HepG2 (cell line): ENCODE data around the gene SLC34A2. TPM values are rescaled to one million over a fixed set of nuclear protein-coding genes. Genes with fewer than 3 reads are reported as not detected.

ENCODE experiments used
- ATAC-seq: fragments of 200-7000 bp; cut with Tn5 transposase; 3 replicates; pipeline ENCODE4 v1.9.1; 2020; ENCODE audit warnings: mild to moderate bottlenecking, moderate library complexity
- BruUV-seq: library from RNA; stranded (reverse); fragments of 400-500 nt; replicated peaks from 2 replicates; lab custom pipeline; 2021; lab: Mats Ljungman, UMichigan
- CTCF ChIA-PET: fragments of 300-600 bp; formaldehyde crosslinking; extraction: SDS; loops from one replicate; lab custom pipeline; 2021; ENCODE audit warnings: low total read pairs, inconsistent platforms, low intra/inter-chr PET ratio; lab: Yijun Ruan, JAX
- POLR2A ChIA-PET: fragments of 350-600 bp; sonication (Branson Sonifier 250); formaldehyde crosslinking; loops from one replicate; lab custom pipeline; 2020; ENCODE audit warnings: antibody characterized with exemption, inconsistent platforms; lab: Yijun Ruan, JAX
- DNase-seq: peaks from one replicate; pipeline ENCODE4 v3.0.0-alpha.2; 2015; ENCODE audit warnings: low spot score
- FAIRE-seq: peaks from 3 replicates; lab custom pipeline; 2011; peaks lifted over from hg19 to GRCh38; lab: Jason Lieb, UNC
- H2AFZ ChIP-seq: one replicate; pipeline ENCODE4 v1.6.1; 2011; ENCODE audit warnings: low read length, inconsistent platforms
- H3K27ac ChIP-seq: fragments of 300-600 bp; 3 replicates; pipeline ENCODE4 v1.8.0; 2011; ENCODE audit warnings: mixed run types, mild to moderate bottlenecking, mixed read lengths, low read length, inconsistent platforms; ENCODE audit not compliant: insufficient read depth; ENCODE audit errors: extremely low read length
- H3K27me3 ChIP-seq, 2 experiments: fragments of 200-600 bp in 1 of 2; 2 replicates in 1 of 2; 3 replicates in 1 of 2; pipeline versions ENCODE4 v1.6.0 to v1.8.0; 2011; ENCODE audit warnings: low read length in 2 of 2, mild to moderate bottlenecking in 2 of 2, moderate library complexity in 2 of 2, inconsistent platforms in 1 of 2; ENCODE audit not compliant: insufficient read depth in 2 of 2, control insufficient read depth in 1 of 2
- H3K36me3 ChIP-seq, 2 experiments: fragments of 200-600 bp in 1 of 2; replicated peaks in 1 of 2; 2 replicates in 1 of 2; 3 replicates in 1 of 2; pipeline versions ENCODE4 v1.5.1 to v1.8.0; 2011; ENCODE audit warnings: low read length in 2 of 2, inconsistent platforms in 1 of 2; ENCODE audit not compliant: insufficient read depth in 2 of 2, control insufficient read depth in 1 of 2
- H3K4me1 ChIP-seq: 2 replicates; pipeline ENCODE4 v1.5.1; 2012; ENCODE audit warnings: low read length, inconsistent platforms; ENCODE audit not compliant: insufficient read depth
- H3K4me2 ChIP-seq: 2 replicates; pipeline ENCODE4 v1.6.0; 2011; ENCODE audit warnings: low read depth, low read length, inconsistent platforms
- H3K4me3 ChIP-seq, 3 experiments: fragments of 200-600 bp in 1 of 3; sonication (generic), shearing (Covaris generic) in 1 of 3; replicated peaks in 1 of 3; 2 replicates each; pipeline ENCODE4 v1.5.1; 2011 to 2016; ENCODE audit warnings: low read length in 3 of 3, inconsistent platforms in 2 of 3, low read depth in 2 of 3, mild to moderate bottlenecking in 2 of 3, control low read depth in 1 of 3, mixed read lengths in 1 of 3; ENCODE audit not compliant: insufficient read depth in 1 of 3
- H3K79me2 ChIP-seq: one replicate; pipeline ENCODE4 v1.6.1; 2011; ENCODE audit warnings: low read length, inconsistent platforms; ENCODE audit not compliant: insufficient read depth
- H3K9ac ChIP-seq: 2 replicates; pipeline ENCODE4 v1.6.0; 2011; ENCODE audit warnings: mild to moderate bottlenecking, low read depth, low read length, inconsistent platforms; ENCODE audit not compliant: insufficient read depth
- H3K9me3 ChIP-seq: 2 replicates; pipeline ENCODE4 v1.5.1; 2012; ENCODE audit warnings: mild to moderate bottlenecking, low read length
- H4K20me1 ChIP-seq: 2 replicates; pipeline ENCODE4 v1.6.0; 2011; ENCODE audit warnings: inconsistent platforms, mild to moderate bottlenecking, low read length, moderate library complexity; ENCODE audit not compliant: insufficient read depth
- HIVEP1 ChIP-seq: sonication (generic); formaldehyde crosslinking; IDR thresholded peaks from 2 replicates; pipeline ENCODE4 v1.4.0; 2020; ENCODE audit warnings: mild to moderate bottlenecking, missing genetic modification reagents
- PCBP2 ChIP-seq: fragments of 200-400 bp; formaldehyde crosslinking; optimal IDR thresholded peaks from 2 replicates; pipeline ENCODE3; 2018; ENCODE audit warnings: low read length, low read depth; ENCODE audit not compliant: poor library complexity, severe bottlenecking
- SIN3B ChIP-seq: fragments of 150-350 bp; IDR thresholded peaks from 2 replicates; pipeline ENCODE4 v1.6.1; 2014; ENCODE audit warnings: low read length
- SMARCE1 ChIP-seq: fragments of 450-650 bp; IDR thresholded peaks from 2 replicates; pipeline ENCODE4 v1.6.1; 2017; ENCODE audit warnings: borderline replicate concordance
- ZFAT ChIP-seq: sonication (generic); formaldehyde crosslinking; conservative IDR thresholded peaks from 2 replicates; pipeline ENCODE4 v1.8.1; 2023; ENCODE audit warnings: missing genetic modification reagents, inconsistent platforms
- ZFY ChIP-seq: sonication (generic); formaldehyde crosslinking; IDR thresholded peaks from 2 replicates; pipeline ENCODE4 v1.4.0; 2020; ENCODE audit warnings: missing genetic modification reagents
- ZNF34 ChIP-seq: sonication (generic); formaldehyde crosslinking; IDR thresholded peaks from 2 replicates; pipeline ENCODE4 v1.4.0; 2020; ENCODE audit warnings: mild to moderate bottlenecking, missing genetic modification reagents, borderline replicate concordance
- ZNF44 ChIP-seq: sonication (generic); formaldehyde crosslinking; IDR thresholded peaks from 2 replicates; pipeline ENCODE4 v1.5.1; 2020; ENCODE audit warnings: mild to moderate bottlenecking, missing genetic modification reagents
- ZNF652 ChIP-seq: IDR thresholded peaks from 2 replicates; pipeline ENCODE4 v1.6.1; 2016; ENCODE audit warnings: low read depth, borderline replicate concordance
- ZNF737 ChIP-seq: sonication (generic); formaldehyde crosslinking; IDR thresholded peaks from 2 replicates; pipeline ENCODE4 v1.5.0; 2020; ENCODE audit warnings: missing genetic modification reagents, mild to moderate bottlenecking, borderline replicate concordance
- ZNF878 ChIP-seq: sonication (generic); formaldehyde crosslinking; IDR thresholded peaks from 2 replicates; pipeline ENCODE4 v1.8.1; 2023; ENCODE audit warnings: mild to moderate bottlenecking, missing genetic modification reagents, moderate library complexity
- WGBS: methylation state at CpG from one replicate; pipeline ENCODE4 v1.1.6; 2017; ENCODE audit warnings: low lambda C conversion rate; 5-methylcytosine and 5-hydroxymethylcytosine counted together
- in situ Hi-C: cut with HindIII; loops from 2 replicates; pipeline ENCODE4 v1.10.0; 2017; ENCODE audit warnings: low pct_unique_long_range_greater_than_20kb; ENCODE audit not compliant: extremely low pct_ligation_motif_present
- intact Hi-C: fragments of 100-400 bp; cut with micrococcal nuclease; formaldehyde crosslinking; loops from one replicate; pipeline ENCODE4 v1.10.0; 2022; ENCODE audit not compliant: unreplicated experiment
- polyA plus RNA-seq, 8 experiments: library from polyadenylated mRNA; depleted of rRNA in 3 of 8; stranded (reverse) in 7 of 8; unstranded in 1 of 8; fragments of >200 nt; fragmentation: Illumina TruSeq in 4 of 8; extraction: Trizol in 4 of 8; gene quantifications; 2 replicates each; pipeline versions ENCODE4 v1.2.1 to v1.2.3, GENCODE V29; 2011 to 2016; ENCODE audit warnings: low read depth in 4 of 8, missing spikeins in 1 of 8, mixed read lengths in 1 of 8; ENCODE audit not compliant: insufficient read depth in 1 of 8
- total RNA-seq, 5 experiments: library from RNA; depleted of rRNA; stranded (reverse); fragments of >200 nt; fragmentation: Illumina TruSeq; extraction: Trizol; gene quantifications; 2 replicates each; pipeline ENCODE4 v1.2.3, GENCODE V29; 2016; ENCODE audit warnings: low read depth in 1 of 5
- TF ChIP-seq, protein P1 (sequence below): IDR thresholded peaks from 2 replicates; pipeline ENCODE4 v1.6.1; 2016; ENCODE audit warnings: missing genetic modification reagents, missing compliant biosample characterization
- TF ChIP-seq, protein P2 (sequence below): sonication (generic); formaldehyde crosslinking; IDR thresholded peaks from 2 replicates; pipeline ENCODE4 v1.5.1; 2020; ENCODE audit warnings: missing genetic modification reagents, mild to moderate bottlenecking, borderline replicate concordance
- TF ChIP-seq, protein P3 (sequence below): sonication (generic); IDR thresholded peaks from 2 replicates; pipeline ENCODE4 v1.6.1; 2016; ENCODE audit warnings: low read depth, borderline replicate concordance
- TF ChIP-seq, protein P4 (sequence below): sonication (generic); formaldehyde crosslinking; IDR thresholded peaks from 2 replicates; pipeline ENCODE4 v1.8.0; 2022; ENCODE audit warnings: mild to moderate bottlenecking, missing genetic modification reagents; ENCODE audit not compliant: insufficient replicate concordance
- TF ChIP-seq, protein P5 (sequence below): sonication (generic); formaldehyde crosslinking; IDR thresholded peaks from 2 replicates; pipeline ENCODE4 v1.4.0; 2020; ENCODE audit warnings: mild to moderate bottlenecking, missing genetic modification reagents

The SLC34A2 gene
- total and polyA plus RNA-seq, 2 of the 13 experiments (the other 11 are each of a cell fraction or from before 2014, with no cell fraction given), result not detected

DNA sequence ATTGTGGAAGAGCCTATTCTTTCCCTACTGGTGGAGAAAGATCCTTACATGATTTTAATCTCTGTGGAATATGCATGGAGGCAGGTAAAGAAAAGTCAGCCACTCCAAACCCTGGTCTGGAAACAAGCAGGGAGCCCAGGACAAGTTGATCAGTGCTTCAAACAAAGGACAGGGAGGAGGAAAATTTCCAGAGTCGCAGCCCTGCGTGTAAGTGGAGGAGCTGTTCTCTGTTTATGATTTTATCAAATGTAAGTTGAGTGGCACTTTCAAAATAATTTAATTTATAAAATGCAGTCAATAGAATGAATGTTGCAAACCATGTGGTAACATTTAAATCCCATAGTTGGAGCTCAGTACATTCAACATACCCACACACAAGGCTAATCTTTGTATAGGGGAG, 57.0 kb downstream of the SLC34A2 start:
- WGBS, result 100% methylated on average over 2 of the region's 2 CpGs
- POLR2A ChIA-PET, result no interaction called here
- H3K27me3 ChIP-seq, result no peaks in the 10 kb centered on the region
- CTCF ChIA-PET, result no interaction called here
- no peak for TF ChIP-seq PCBP2
- no peak for TF ChIP-seq ZNF737 (CRISPR knock-in tag)
- TF ChIP-seq, protein P1, sequence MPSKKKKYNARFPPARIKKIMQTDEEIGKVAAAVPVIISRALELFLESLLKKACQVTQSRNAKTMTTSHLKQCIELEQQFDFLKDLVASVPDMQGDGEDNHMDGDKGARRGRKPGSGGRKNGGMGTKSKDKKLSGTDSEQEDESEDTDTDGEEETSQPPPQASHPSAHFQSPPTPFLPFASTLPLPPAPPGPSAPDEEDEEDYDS (CRISPR knock-in tag), result no peak
- no peak for TF ChIP-seq ZNF652
- no peak for TF ChIP-seq SMARCE1
- TF ChIP-seq SIN3B, result no peak
- TF ChIP-seq ZFAT (CRISPR knock-in tag), result no peak
- TF ChIP-seq, protein P2, sequence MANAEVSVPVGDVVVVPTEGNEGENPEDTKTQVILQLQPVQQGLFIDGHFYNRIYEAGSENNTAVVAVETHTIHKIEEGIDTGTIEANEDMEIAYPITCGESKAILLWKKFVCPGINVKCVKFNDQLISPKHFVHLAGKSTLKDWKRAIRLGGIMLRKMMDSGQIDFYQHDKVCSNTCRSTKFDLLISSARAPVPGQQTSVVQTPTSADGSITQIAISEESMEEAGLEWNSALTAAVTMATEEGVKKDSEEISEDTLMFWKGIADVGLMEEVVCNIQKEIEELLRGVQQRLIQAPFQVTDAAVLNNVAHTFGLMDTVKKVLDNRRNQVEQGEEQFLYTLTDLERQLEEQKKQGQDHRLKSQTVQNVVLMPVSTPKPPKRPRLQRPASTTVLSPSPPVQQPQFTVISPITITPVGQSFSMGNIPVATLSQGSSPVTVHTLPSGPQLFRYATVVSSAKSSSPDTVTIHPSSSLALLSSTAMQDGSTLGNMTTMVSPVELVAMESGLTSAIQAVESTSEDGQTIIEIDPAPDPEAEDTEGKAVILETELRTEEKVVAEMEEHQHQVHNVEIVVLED (CRISPR knock-in tag), result no peak
- TF ChIP-seq, protein P3, sequence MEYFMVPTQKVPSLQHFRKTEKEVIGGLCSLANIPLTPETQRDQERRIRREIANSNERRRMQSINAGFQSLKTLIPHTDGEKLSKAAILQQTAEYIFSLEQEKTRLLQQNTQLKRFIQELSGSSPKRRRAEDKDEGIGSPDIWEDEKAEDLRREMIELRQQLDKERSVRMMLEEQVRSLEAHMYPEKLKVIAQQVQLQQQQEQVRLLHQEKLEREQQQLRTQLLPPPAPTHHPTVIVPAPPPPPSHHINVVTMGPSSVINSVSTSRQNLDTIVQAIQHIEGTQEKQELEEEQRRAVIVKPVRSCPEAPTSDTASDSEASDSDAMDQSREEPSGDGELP, result no peak
- no peak for TF ChIP-seq ZNF44 (CRISPR knock-in tag)
- TF ChIP-seq, protein P4, sequence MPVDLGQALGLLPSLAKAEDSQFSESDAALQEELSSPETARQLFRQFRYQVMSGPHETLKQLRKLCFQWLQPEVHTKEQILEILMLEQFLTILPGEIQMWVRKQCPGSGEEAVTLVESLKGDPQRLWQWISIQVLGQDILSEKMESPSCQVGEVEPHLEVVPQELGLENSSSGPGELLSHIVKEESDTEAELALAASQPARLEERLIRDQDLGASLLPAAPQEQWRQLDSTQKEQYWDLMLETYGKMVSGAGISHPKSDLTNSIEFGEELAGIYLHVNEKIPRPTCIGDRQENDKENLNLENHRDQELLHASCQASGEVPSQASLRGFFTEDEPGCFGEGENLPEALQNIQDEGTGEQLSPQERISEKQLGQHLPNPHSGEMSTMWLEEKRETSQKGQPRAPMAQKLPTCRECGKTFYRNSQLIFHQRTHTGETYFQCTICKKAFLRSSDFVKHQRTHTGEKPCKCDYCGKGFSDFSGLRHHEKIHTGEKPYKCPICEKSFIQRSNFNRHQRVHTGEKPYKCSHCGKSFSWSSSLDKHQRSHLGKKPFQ (CRISPR knock-in tag), result no peak
- TF ChIP-seq HIVEP1 (CRISPR knock-in tag), result no peak
- no peak for TF ChIP-seq ZNF878
- TF ChIP-seq ZNF34, result no peak
- no peak for TF ChIP-seq ZFY (CRISPR knock-in tag)
- TF ChIP-seq, protein P5, sequence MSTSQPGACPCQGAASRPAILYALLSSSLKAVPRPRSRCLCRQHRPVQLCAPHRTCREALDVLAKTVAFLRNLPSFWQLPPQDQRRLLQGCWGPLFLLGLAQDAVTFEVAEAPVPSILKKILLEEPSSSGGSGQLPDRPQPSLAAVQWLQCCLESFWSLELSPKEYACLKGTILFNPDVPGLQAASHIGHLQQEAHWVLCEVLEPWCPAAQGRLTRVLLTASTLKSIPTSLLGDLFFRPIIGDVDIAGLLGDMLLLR (CRISPR knock-in tag), result no peak
- TF ChIP-seq, all 625 proteins: peak for 0
- Histone ChIP-seq H4K20me1 (no peaks in the 10 kb centered on the region), H3K4me1 (no peaks in the 10 kb centered on the region), H3K9me3 (no peaks in the 10 kb centered on the region), H3K4me3 (no peak overlapping the region), H3K4me2 (no peak overlapping the region), H2AFZ (no peak overlapping the region), H3K9ac (no peak overlapping the region), H3K79me2 (no peaks in the 10 kb centered on the region), H3K27ac (no peak overlapping the region), H3K36me3 (no peaks in the 10 kb centered on the region)
- intact Hi-C loops (no loop called here), in situ Hi-C loops (no loop called here)
- no peak for DNase-seq
- no peak for ATAC-seq
- BruUV-seq, result no TSS peak
- no peak for FAIRE-seq
